Right lobe of liver (tissue), 6 donors: ENCODE data around the gene RBM38. TPM values are rescaled to one million over a fixed set of nuclear protein-coding genes. Genes with fewer than 3 reads are reported as not detected.

ENCODE experiments used
- ATAC-seq, 4 donors: fragments of 200-7000 bp; cut with Tn5 transposase; one replicate each; pipeline ENCODE4 v1.9.1; 2020; ENCODE audit warnings: mild to moderate bottlenecking in 4 of 4, moderate library complexity in 4 of 4
- DNase-seq, 3 donors: peaks; one replicate each; pipeline ENCODE4 v3.0.0-alpha.2; 2020
- H3K27ac ChIP-seq, 3 donors: fragments of 200-600 bp; one replicate each; pipeline ENCODE4 v1.8.0; 2022
- H3K27me3 ChIP-seq, 2 donors: fragments of 200-600 bp; one replicate each; pipeline ENCODE4 v1.8.0; 2022
- H3K36me3 ChIP-seq, 4 donors: fragments of 200-600 bp; sonication (generic) in 1 of 4; one replicate each; pipeline versions ENCODE4 v1.5.1 to v1.8.0; 2017 to 2022; ENCODE audit warnings: control low read depth in 1 of 4
- H3K4me1 ChIP-seq, 4 donors: fragments of 200-600 bp; sonication (generic) in 1 of 4; one replicate each; pipeline versions ENCODE4 v1.5.1 to v1.8.0; 2017 to 2022; ENCODE audit warnings: control low read depth in 1 of 4
- H3K4me3 ChIP-seq, 3 donors: fragments of 200-600 bp; one replicate each; pipeline ENCODE4 v1.8.0; 2022
- H3K9me3 ChIP-seq, 4 donors: fragments of 200-600 bp; sonication (generic) in 1 of 4; one replicate each; pipeline versions ENCODE4 v1.5.1 to v1.8.0; 2017 to 2022; ENCODE audit warnings: control low read depth in 1 of 4
- POLR2A ChIP-seq: fragments of 450-650 bp; IDR thresholded peaks from one replicate; pipeline ENCODE4 v1.6.1; 2017; ENCODE audit warnings: antibody characterized with exemption, mild to moderate bottlenecking
- WGBS: methylation state at CpG from one replicate; pipeline ENCODE4 v1.1.6; 2018; ENCODE audit warnings: low coverage, low lambda C conversion rate; ENCODE audit not compliant: insufficient coverage; ENCODE audit errors: missing lambda C conversion rate; 5-methylcytosine and 5-hydroxymethylcytosine counted together
- intact Hi-C, 2 donors: fragments of 100-400 bp; cut with DNase I; formaldehyde crosslinking; loops; one replicate each; pipeline versions ENCODE4 v1.11.2 to v1.14.1; 2022
- total RNA-seq, 6 experiments: library from RNA; depleted of rRNA in 2 of 6; stranded (reverse); fragments of >200 nt in 2 of 6; fragmentation: NEBNext Ultra II Directional in 3 of 6; extraction: Animal tissue kit (Norgen Biotek cat#: 25700) in 3 of 6; gene quantifications; one replicate each; pipeline versions ENCODE4 v1.1.0 to v1.2.4, GENCODE V29; 2016 to 2023
- TF ChIP-seq, protein P1 (sequence below), 4 donors: fragments of 200-600 bp in 3 of 4; fragments of 450-650 bp in 1 of 4; IDR thresholded peaks; one replicate each; pipeline versions ENCODE4 v1.5.1 to v1.8.0; 2016 to 2022; ENCODE audit warnings: antibody characterized with exemption in 4 of 4, mild to moderate bottlenecking in 2 of 4
- donor health status: DM: no; HTN: yes; CAD: no.
- donor health status: DM: no; HTN: no; CAD: no.
- donor health status: DM: no; HTN: no; CAD: no.
- donor health status: DM: no; HTN: yes; CAD: no.
- donor health status: DM: no; HTN: yes; CAD: no.

The RBM38 gene
- total RNA-seq, 6 experiments from 2014 or later: 3.9 to 16.9 (median 9.6) TPM

DNA sequence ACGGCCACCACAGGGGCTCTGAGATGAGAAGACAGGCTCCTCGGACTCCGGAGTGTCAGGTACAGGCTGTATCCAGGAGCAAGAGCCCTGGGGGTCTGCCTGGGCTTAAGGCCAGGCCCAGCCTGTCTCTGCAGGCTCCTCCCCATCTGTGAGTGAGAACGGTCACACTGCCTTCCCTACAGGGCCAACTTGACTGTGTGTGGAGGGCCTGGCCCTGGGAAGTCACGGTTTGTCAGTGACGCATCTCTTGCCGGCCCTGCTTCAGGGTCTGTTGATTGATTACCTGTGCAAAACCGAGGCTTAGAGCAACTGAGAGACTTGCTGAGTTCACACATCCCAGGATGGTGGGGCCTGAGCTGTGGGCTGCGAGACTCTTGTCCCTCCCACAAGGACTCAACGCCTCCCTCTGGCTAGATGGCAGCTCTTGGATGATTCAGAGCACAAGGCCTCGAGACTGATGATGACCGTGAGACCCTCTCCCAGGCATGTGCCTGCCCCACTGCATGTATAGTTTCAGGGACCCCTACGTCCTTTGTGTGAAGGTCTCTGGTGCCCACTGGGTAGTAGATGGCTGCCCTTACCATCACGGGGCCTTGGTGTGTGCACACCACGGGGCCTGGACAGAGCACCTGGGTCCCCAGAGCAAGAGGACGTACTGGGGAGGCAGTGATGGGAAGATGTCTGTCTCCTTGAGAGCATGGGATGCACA, 5.9 kb downstream of the RBM38 start:
- peaks cover 0 to 4% (median 0%) of the 10 kb centered on the region in 4 donors for H3K4me1 ChIP-seq
- intact Hi-C loops: no loop called here
- H3K9me3 ChIP-seq: no peaks in the 10 kb centered on the region
- no peak for ATAC-seq
- no peaks in the 10 kb centered on the region for H3K27me3 ChIP-seq
- DNase-seq: peak in 2 of 3 donors; percentile 12 to 47
- no peak for TF ChIP-seq POLR2A
- TF ChIP-seq, protein P1, sequence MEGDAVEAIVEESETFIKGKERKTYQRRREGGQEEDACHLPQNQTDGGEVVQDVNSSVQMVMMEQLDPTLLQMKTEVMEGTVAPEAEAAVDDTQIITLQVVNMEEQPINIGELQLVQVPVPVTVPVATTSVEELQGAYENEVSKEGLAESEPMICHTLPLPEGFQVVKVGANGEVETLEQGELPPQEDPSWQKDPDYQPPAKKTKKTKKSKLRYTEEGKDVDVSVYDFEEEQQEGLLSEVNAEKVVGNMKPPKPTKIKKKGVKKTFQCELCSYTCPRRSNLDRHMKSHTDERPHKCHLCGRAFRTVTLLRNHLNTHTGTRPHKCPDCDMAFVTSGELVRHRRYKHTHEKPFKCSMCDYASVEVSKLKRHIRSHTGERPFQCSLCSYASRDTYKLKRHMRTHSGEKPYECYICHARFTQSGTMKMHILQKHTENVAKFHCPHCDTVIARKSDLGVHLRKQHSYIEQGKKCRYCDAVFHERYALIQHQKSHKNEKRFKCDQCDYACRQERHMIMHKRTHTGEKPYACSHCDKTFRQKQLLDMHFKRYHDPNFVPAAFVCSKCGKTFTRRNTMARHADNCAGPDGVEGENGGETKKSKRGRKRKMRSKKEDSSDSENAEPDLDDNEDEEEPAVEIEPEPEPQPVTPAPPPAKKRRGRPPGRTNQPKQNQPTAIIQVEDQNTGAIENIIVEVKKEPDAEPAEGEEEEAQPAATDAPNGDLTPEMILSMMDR (IDR thresholded peaks at IDR 0.05): no peak
- 86% methylated on average over 7 of the region's 16 CpGs for WGBS
- no peak overlapping the region for H3K27ac ChIP-seq
- H3K4me3 ChIP-seq: no peak overlapping the region
- no peaks in the 10 kb centered on the region for H3K36me3 ChIP-seq

DNA sequence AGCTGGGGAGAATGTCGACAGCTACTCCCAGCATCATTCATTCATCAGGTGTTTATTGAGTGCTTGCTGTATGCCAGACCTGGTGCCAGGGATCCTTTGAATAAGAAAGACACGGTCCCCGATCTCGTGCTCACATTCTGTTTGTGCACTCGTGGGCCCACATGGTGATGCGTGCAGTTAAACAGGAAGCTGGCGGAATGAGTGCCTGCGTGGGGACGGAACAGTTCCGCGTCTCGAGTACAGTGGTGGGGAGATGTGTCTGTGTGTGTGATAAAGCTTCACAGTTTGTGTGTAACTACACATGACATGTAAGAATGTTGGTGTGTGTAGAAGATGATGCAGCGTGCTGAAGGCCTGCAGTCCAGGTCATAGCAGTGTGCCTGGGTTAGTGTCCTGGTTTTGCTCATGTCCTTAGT, 6.5 kb downstream of the RBM38 start:
- no peak overlapping the region for H3K4me3 ChIP-seq
- peak in 1 of 4 donors; percentile 12 for ATAC-seq
- H3K27ac ChIP-seq: no peak overlapping the region
- peak in 2 of 3 donors; percentile 25 to 57 for DNase-seq
- H3K27me3 ChIP-seq: no peaks in the 10 kb centered on the region
- no peaks in the 10 kb centered on the region for H3K36me3 ChIP-seq
- H3K4me1 ChIP-seq: no peaks in the 10 kb centered on the region
- TF ChIP-seq, protein P1 (IDR thresholded peaks at IDR 0.05): no peak
- TF ChIP-seq POLR2A: no peak
- no peaks in the 10 kb centered on the region for H3K9me3 ChIP-seq
- WGBS: 60% methylated on average over 9 of the region's 13 CpGs
- intact Hi-C loops: no loop called here

DNA sequence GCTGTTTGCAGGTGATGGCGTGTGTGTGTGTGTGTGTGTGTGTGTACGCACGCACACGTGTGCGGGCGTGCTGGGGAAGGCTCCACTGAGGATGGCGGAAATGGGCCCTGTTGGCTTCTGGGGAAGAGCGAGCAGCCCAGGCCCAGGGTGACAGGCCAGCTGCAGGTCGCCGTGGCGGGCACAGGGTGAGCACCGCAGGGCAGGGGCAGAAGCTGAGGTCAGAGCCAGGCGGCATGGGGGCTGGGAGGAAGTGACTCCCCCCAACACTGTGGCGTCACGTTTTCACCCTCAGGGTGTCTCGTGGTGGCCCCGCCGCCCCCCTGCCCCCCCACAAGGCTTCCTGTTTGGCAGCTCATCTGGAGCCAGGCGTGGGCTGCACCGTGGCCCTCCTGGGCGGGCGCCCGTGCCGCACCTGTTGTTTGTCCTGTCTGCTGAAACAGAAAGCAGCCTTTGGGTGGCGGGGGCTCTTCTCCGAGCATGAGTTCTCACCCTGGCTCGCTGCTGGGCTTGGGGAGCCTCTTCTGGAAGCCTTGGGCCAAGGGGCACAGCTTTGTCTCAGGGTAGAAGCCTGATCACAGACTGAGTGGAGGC, 7.1 kb downstream of the RBM38 start:
- Histone ChIP-seq H3K4me3 (no peak overlapping the region), H3K27me3 (no peaks in the 10 kb centered on the region), H3K36me3 (no peaks in the 10 kb centered on the region), H3K9me3 (no peaks in the 10 kb centered on the region), H3K27ac (no peak overlapping the region), H3K4me1 (no peaks in the 10 kb centered on the region)
- intact Hi-C loops: no loop called here
- ATAC-seq (peak; percentile 30 to 54 (median 43)), DNase-seq (peak in 2 of 3 donors; percentile 49 to 69)
- 51% methylated on average over 14 of the region's 27 CpGs for WGBS
- TF ChIP-seq, protein P1 (IDR thresholded peaks at IDR 0.05): no peak
- no peak for TF ChIP-seq POLR2A

DNA sequence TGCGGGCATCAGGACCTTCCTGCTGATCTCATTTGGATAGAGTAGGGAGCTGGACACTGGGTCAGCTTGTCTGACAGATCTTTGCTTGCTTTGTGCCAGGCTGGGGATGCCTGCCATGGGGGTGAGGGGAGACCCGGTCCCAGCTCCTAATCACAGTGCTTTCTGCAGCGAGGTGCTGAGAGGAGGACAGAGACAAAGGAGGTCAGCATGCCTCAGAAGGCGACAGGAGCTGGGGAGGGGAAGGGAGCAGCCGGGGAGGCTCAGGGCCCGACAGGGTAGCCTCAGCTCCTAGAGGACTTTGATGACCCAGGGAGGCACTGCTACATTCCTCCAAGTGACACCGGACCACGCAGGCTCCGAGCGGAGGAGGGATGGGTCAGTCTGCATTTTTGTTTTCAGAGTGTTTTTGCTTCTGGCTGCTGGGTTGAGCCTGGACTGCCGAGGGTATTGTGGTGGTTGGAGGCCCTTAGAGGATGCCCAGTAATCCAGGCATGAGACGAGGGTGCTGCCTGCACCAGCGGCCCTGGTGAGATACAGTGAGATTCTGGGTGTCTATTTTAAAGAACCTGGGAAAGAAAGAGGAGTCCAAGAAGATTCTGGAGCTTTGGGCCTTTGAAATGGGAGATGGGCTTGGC, 7.8 kb downstream of the RBM38 start:
- TF ChIP-seq, protein P1 (IDR thresholded peaks at IDR 0.05): no peak
- no peak for TF ChIP-seq POLR2A
- DNase-seq (peak in 2 of 3 donors; percentile 17 to 29), ATAC-seq (no peak)
- no peaks in the 10 kb centered on the region for H3K4me1 ChIP-seq
- intact Hi-C loops: no loop called here
- no peak overlapping the region for H3K4me3 ChIP-seq
- 85% methylated on average over 3 of the region's 13 CpGs for WGBS
- no peaks in the 10 kb centered on the region for H3K27me3 ChIP-seq
- H3K27ac ChIP-seq: no peak overlapping the region
- peaks cover 0 to 2% (median 0%) of the 10 kb centered on the region in 4 donors for H3K36me3 ChIP-seq
- H3K9me3 ChIP-seq: no peaks in the 10 kb centered on the region
